Jurkat, Clone E6-1 (cell line): ENCODE results near the gene HMGXB3. TPM values are rescaled to one million over a fixed set of nuclear protein-coding genes. Genes with fewer than 3 reads are reported as not detected.
A peak's percentile ranks its signal among the peaks of the same experiment; 100 is the strongest.

Source experiments
- DNase-seq: peaks from one replicate; pipeline ENCODE4 v3.0.0-alpha.2; 2011; ENCODE audit warnings: low read depth, low spot score
- H3K4me3 ChIP-seq: 2 replicates; pipeline ENCODE4 v1.5.1; 2011; ENCODE audit warnings: mild to moderate bottlenecking, low read length, control low read depth, moderate library complexity
- polyA plus RNA-seq: library from polyadenylated mRNA; unstranded; fragments of >200 nt; gene quantifications from one replicate; pipeline ENCODE4 v1.2.1, GENCODE V29; 2012; ENCODE audit warnings: missing spikeins; ENCODE audit not compliant: insufficient read length, insufficient read depth

The HMGXB3 gene
- polyA plus RNA-seq: 28.7 TPM

DNA sequence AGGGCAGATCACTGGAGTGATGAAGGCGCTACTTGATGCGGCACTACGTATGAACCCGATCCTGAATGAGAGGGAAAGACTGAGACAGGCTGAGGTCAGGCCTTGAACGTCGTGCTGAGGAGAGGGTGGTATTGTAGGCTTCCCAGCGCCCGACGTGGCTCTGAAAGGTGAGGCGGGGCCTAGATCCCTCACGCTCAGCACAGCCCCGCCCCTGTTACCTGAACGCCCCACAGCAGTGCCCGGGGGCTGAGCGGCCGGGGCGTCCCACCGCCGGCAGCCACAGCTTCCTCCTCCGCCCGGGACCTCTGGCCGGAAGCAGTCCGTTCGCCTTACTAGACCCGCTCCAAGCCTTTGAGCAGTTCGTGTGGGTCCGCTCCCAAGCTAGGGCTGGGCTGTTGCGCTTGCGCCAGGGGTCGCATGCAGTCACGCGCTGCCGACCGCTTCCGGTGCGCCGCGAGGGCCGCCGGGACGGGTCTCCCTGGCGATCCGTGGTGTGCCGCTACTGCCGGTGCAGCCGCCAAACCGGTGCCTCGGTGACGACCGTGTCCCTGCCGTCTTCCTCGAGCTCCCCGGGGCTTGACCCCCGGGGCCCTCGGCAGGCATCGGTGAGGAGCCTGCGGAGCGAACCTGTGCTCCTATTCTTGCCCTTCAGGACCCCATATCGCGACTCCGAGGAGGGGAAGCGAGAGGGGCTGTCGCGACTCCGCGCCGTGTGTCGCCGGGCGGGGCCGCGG, at the start of gene HMGXB3, which contains the start of gene TIGD6:
TSS of gene HMGXB3 (plus strand) at position 484 of the 734 bp plus-strand sequence. CDS start 4,114 bp downstream, outside the sequence.
TSS of gene TIGD6 (minus strand) at position 399 of the 734 bp plus-strand sequence. CDS start 4,306 bp downstream, outside the sequence.
- H3K4me3 ChIP-seq: peak within 1 kb of the TSS; percentile 91
- DNase-seq: peak; percentile 87

- DNase-seq: no peak
- H3K4me3 ChIP-seq: no peak overlapping the region
Observed at GRCh38 chr5:149951138-149951749, 49.3 kb upstream of the HMGXB3 start.

GRCh38 chr5:149953436-149954121, 47.0 kb upstream of the HMGXB3 start:
- H3K4me3 ChIP-seq: no peak overlapping the region
- no peak for DNase-seq

- no peak for DNase-seq
- no peak overlapping the region for H3K4me3 ChIP-seq
Observed at GRCh38 chr5:149954798-149955197, 45.7 kb upstream of the HMGXB3 start.

GRCh38 chr5:149956685-149957084, 43.9 kb upstream of the HMGXB3 start:
- H3K4me3 ChIP-seq: no peak overlapping the region
- DNase-seq: no peak

- no peak for DNase-seq
Observed at GRCh38 chr5:149957855-149958254, 42.7 kb upstream of the HMGXB3 start.

DNA sequence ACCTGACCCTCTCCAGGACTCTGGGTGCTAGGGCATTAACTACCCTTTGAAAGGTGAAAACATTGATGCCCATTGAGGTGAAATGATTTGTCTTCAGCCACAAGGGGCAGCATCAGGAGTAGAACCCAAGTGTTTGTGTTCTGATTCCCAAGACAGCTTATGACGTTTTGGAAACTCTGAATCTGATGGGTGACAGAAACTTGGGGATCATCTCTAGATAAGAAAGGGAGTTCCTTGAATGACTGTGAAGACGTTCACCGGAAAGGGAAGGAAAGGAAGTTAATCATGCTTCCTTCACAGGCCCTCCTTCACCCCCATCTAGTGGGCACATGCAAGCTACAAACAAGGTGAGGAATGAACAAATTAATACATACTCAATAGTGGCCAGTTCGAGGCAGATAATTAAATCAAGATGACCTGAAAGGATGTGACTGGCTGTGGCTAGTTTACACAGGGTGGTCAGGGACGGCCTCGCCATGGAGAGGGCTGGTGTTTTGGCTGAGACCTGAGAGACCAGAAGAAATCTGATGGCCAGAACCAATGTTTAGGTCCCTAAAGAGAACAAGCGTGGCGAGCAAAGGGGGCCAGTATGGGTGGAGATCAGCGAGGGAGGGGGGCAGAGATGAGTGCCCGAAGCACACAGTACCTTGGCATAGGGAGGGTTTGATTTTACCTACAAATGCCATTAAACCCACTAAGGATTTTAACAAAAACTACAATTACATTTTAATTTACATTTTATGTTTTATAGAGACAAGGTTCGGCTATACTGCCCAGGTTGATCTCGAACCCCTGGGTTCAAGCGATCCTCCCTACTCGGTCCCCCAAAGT, 40.9 kb upstream of the HMGXB3 start:
- peak overlapping the region; percentile 73 for H3K4me3 ChIP-seq
- DNase-seq: peak; percentile 42

More at GRCh38 chr5:149957855-149958254, 42.7 kb upstream of the HMGXB3 start:
- H3K4me3 ChIP-seq: no peak overlapping the region

GRCh38 chr5:149960272-149961185, 40.0 kb upstream of the HMGXB3 start, which contains the start of gene SLC26A2:
TSS of gene SLC26A2 (plus strand) at chr5:149960758. CDS start at chr5:149977653, 16,895 bp downstream.
- peak within 1 kb of the TSS; percentile 73 for H3K4me3 ChIP-seq
- peak; percentile 94 for DNase-seq

DNA sequence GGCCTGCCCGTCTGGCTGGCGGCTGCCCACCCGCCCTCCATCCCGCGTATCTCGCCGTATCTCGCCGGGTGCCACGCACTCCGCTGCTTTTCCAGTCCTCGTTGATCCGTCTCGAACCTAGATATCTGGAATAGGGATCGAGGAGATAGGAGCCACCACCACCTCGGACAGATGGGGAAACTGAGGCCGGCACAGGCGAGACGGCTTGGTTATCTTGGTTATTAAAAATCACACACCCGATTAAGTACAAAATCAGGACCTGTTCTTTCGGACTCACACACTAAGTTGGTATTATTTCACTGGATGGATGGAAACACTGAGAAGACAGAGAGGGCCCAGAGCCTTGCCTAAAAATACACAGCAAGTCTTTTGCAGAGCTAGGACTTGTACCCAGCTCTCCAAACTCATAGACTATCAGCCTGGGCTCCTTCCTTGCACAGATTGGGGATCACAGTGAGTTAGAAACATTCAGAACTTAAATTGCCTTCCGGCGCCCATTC, 39.3 kb upstream of the HMGXB3 start:
- DNase-seq: no peak
- peak overlapping the region; percentile 73 for H3K4me3 ChIP-seq

GRCh38 chr5:149961957-149962409, 38.6 kb upstream of the HMGXB3 start:
- no peak for DNase-seq
- no peak overlapping the region for H3K4me3 ChIP-seq

GRCh38 chr5:149962601-149963300, 37.8 kb upstream of the HMGXB3 start:
- no peak for DNase-seq
- H3K4me3 ChIP-seq: no peak overlapping the region

GRCh38 chr5:149963729-149964128, 36.8 kb upstream of the HMGXB3 start:
- no peak for DNase-seq
- no peak overlapping the region for H3K4me3 ChIP-seq

DNA sequence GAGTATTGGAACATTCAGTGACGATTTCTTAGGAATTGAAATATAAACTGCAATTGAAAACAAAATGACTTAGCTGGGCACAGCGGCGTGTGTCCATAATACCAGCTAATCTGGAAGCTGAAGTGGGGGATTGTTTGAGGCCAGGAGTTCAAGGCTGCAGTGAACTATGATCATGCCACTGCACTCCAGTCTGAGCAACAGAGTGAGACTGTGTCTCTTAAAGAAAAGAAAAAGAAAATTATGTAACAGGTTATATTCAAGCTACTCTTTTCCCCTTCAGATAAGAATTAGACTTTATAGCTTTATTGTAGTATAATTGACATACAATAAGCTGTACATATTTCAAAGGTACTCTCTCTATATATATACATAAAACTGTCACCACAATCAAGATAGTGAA, 33.6 kb upstream of the HMGXB3 start:
- H3K4me3 ChIP-seq: no peak overlapping the region
- DNase-seq: no peak

GRCh38 chr5:149969181-149969930, 31.2 kb upstream of the HMGXB3 start:
- no peak overlapping the region for H3K4me3 ChIP-seq
- no peak for DNase-seq

DNA sequence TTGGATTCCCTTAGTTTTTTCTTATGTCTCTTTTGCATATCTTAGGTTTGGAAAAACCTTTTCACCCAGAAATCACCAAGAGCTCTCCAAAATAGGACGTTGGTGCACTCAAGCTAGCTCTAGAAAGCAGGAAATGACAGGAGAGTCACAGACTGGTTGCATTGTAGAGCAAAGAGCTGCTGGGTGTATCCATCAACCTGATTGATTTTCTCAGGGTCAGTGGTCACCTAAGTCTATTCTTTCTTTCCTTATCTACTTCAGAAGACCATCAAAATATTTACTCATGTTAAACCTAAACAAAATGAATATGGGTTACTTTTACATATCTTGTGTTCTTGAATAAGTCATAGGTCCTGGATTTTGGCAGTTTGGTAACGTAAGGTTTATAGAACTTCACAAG, 25.1 kb upstream of the HMGXB3 start:
- no peak for DNase-seq
- H3K4me3 ChIP-seq: no peak overlapping the region

DNA sequence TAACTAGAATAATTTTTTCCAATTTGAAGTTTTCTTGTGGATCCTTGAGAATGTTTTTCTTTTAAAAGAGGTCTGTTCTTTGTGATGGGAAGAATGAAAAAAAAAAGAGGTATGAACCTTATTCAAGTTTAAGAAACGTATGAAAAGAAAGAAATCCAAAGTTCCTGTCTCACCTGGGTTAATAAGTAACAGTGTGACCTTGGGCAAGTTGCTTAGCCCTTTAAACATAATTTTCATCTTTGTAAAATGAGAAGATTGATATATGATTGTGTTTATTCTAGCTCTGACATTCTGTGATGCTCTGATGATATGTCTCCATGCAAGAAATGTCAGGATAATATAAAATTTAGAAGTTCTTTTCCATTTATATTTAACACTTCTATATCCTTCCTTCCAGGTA, 20.6 kb upstream of the HMGXB3 start:
- no peak for DNase-seq
- H3K4me3 ChIP-seq: no peak overlapping the region
